SK-N-SH treated with all-trans-retinoic acid at 6 μM for 48 hours (cell line): ENCODE data around the gene PLCD4.

ENCODE experiments used
- CSRNP3 ChIP-seq: fragments of 250-450 bp; sonication (Bioruptor Pico); IDR thresholded peaks from 2 replicates; pipeline ENCODE4 v1.5.1; 2021; ENCODE audit warnings: mild to moderate bottlenecking, moderate library complexity
- PATZ1 ChIP-seq: fragments of 250-450 bp; sonication (Bioruptor Pico); IDR thresholded peaks from 2 replicates; pipeline ENCODE4 v1.8.0; 2020; ENCODE audit warnings: mild to moderate bottlenecking, moderate library complexity, borderline replicate concordance
- ZFP3 ChIP-seq: fragments of 250-450 bp; sonication (Bioruptor Pico); IDR thresholded peaks from 2 replicates; pipeline ENCODE4 v1.5.0; 2020; ENCODE audit warnings: mild to moderate bottlenecking, moderate library complexity

- TF ChIP-seq CSRNP3 (CRISPR knock-in tag) (no peak), PATZ1 (CRISPR knock-in tag) (no peak), ZFP3 (CRISPR knock-in tag) (no peak)
Observed at GRCh38 chr2:218642786-218643185, 35.1 kb downstream of the PLCD4 start.
